HEK293T (cell line): ENCODE measurements around the gene RAPGEF1.
"Not testable (repeated sequence)": the region's sequence is repeated elsewhere in the genome, so short reads cannot be mapped to it uniquely, and the experiment has no call there.

Experiments used
- CTCF ChIA-PET: fragments of 350-600 bp; formaldehyde crosslinking; extraction: SDS; loops from one replicate; lab custom pipeline; 2021; ENCODE audit warnings: antibody characterized with exemption, inconsistent platforms; lab: Yijun Ruan, JAX
- POLR2A ChIA-PET: fragments of 350-600 bp; formaldehyde crosslinking; extraction: SDS; loops from one replicate; lab custom pipeline; 2020; ENCODE audit warnings: antibody characterized with exemption, inconsistent platforms; lab: Yijun Ruan, JAX
- DNase-seq: peaks from one replicate; pipeline ENCODE4 v3.0.0; 2012; ENCODE audit warnings: mixed read lengths; ENCODE audit errors: extremely low spot score
- BHLHE40 ChIP-seq: fragments of 450-650 bp; IDR thresholded peaks from 2 replicates; pipeline ENCODE4 v1.6.1; 2016; ENCODE audit warnings: mild to moderate bottlenecking, moderate library complexity, borderline replicate concordance
- CTBP1 ChIP-seq: fragments of 450-650 bp; IDR thresholded peaks from 2 replicates; pipeline ENCODE4 v1.6.1; 2016; ENCODE audit warnings: borderline replicate concordance
- ELF4 ChIP-seq: fragments of 450-650 bp; IDR thresholded peaks from 2 replicates; pipeline ENCODE4 v1.6.1; 2017; ENCODE audit warnings: antibody characterized with exemption
- FOXA1 ChIP-seq: fragments of 450-650 bp; IDR thresholded peaks from 2 replicates; pipeline ENCODE4 v1.6.1; 2016; ENCODE audit warnings: mild to moderate bottlenecking
- FOXK2 ChIP-seq: fragments of 450-650 bp; IDR thresholded peaks from 2 replicates; pipeline ENCODE4 v1.6.1; 2016; ENCODE audit warnings: mild to moderate bottlenecking
- FOXM1 ChIP-seq: fragments of 450-650 bp; IDR thresholded peaks from 2 replicates; pipeline ENCODE4 v1.6.1; 2017; ENCODE audit warnings: mild to moderate bottlenecking, borderline replicate concordance
- HDGF ChIP-seq: fragments of 450-650 bp; IDR thresholded peaks from 2 replicates; pipeline ENCODE4 v1.6.1; 2017; ENCODE audit warnings: antibody characterized with exemption, borderline replicate concordance
- L3MBTL2 ChIP-seq: fragments of 450-650 bp; conservative IDR thresholded peaks from 2 replicates; pipeline ENCODE4 v1.6.1; 2016; ENCODE audit warnings: mild to moderate bottlenecking
- NFRKB ChIP-seq: fragments of 450-650 bp; IDR thresholded peaks from 2 replicates; pipeline ENCODE4 v1.6.1; 2016; ENCODE audit warnings: mild to moderate bottlenecking, moderate library complexity
- PKNOX1 ChIP-seq: fragments of 450-650 bp; IDR thresholded peaks from 2 replicates; pipeline ENCODE4 v1.6.1; 2016
- SUZ12 ChIP-seq: fragments of 450-650 bp; IDR thresholded peaks from 2 replicates; pipeline ENCODE4 v1.6.1; 2016; ENCODE audit warnings: mild to moderate bottlenecking
- TARDBP ChIP-seq: fragments of 450-650 bp; IDR thresholded peaks from 2 replicates; pipeline ENCODE4 v1.6.1; 2016
- ZNF384 ChIP-seq: fragments of 450-650 bp; IDR thresholded peaks from 2 replicates; pipeline ENCODE4 v1.6.1; 2016

RAPGEF1 gene

GRCh38 chr9:131685753-131686706 is 53.8 kb downstream of the RAPGEF1 start:
- ChIA-PET POLR2A (no interaction called here), CTCF (no interaction called here)
- DNase-seq: no peak
- TF ChIP-seq NFRKB (no peak), FOXM1 (no peak), FOXA1 (no peak), TARDBP (no peak), HDGF (no peak)

- POLR2A ChIA-PET, CTCF ChIA-PET, DNase-seq: not testable (repeated sequence)
These were observed 56.8 kb downstream of the RAPGEF1 start for GRCh38 chr9:131683094-131683493.

- POLR2A ChIA-PET: no interaction called here
These were observed 57.6 kb downstream of the RAPGEF1 start for GRCh38 chr9:131682261-131682660.

GRCh38 chr9:131681826-131682225 is 58.0 kb downstream of the RAPGEF1 start:
- POLR2A ChIA-PET: interaction anchor here (1.3 kb wide), 1 partner anchor 57 kb away, joined by 3 read pairs; no protein-coding TSS in a partner anchor
- DNase-seq, CTCF ChIA-PET: not testable (repeated sequence)

More at GRCh38 chr9:131682261-131682660, 57.6 kb downstream of the RAPGEF1 start:
- TF ChIP-seq PKNOX1 (no peak), CTBP1 (no peak), BHLHE40 (no peak), SUZ12 (no peak), HDGF (no peak), TARDBP (no peak), FOXA1 (no peak), ZNF384 (no peak), L3MBTL2 (no peak), ELF4 (no peak), FOXM1 (no peak), FOXK2 (no peak)
- CTCF ChIA-PET: no interaction called here
- DNase-seq: no peak

- POLR2A ChIA-PET: interaction anchor here (1.3 kb wide), 1 partner anchor 58 kb away, joined by 3 read pairs; no protein-coding TSS in a partner anchor
- not testable (repeated sequence) for DNase-seq
- CTCF ChIA-PET: interaction anchor here (0.5 kb wide), 1 partner anchor 66 kb away, joined by 4 read pairs; no protein-coding TSS in a partner anchor
These were observed 58.8 kb downstream of the RAPGEF1 start for GRCh38 chr9:131681108-131681507.

- POLR2A ChIA-PET: interaction anchor here (0.9 to 1.4 kb wide), 4 partner anchors 17 to 38 kb away, joined by 3 read pairs; no protein-coding TSS in a partner anchor
- CTCF ChIA-PET: interaction anchor here (0.6 to 2.1 kb wide), 3 partner anchors 12 to 38 kb away, joined by 4 to 7 read pairs (median 7); no protein-coding TSS in a partner anchor
- no peak for TF ChIP-seq L3MBTL2
- TF ChIP-seq ZNF384: no peak
- no peak for TF ChIP-seq FOXA1
- TF ChIP-seq SUZ12: no peak
- no peak for TF ChIP-seq PKNOX1
- no peak for TF ChIP-seq HDGF
- TF ChIP-seq ELF4: no peak
- no peak for TF ChIP-seq BHLHE40
- no peak for DNase-seq
These were observed 60.4 kb downstream of the RAPGEF1 start for GRCh38 chr9:131679261-131680020.

- ChIA-PET CTCF (interaction anchor here (0.5 to 2.1 kb wide), 5 partner anchors 12 to 401 kb away, joined by 3 to 7 read pairs (median 4); no protein-coding TSS in a partner anchor), POLR2A (interaction anchor here (0.9 to 1.6 kb wide), 6 partner anchors 18 to 899 kb away, joined by 3 to 6 read pairs (median 3); no protein-coding TSS in a partner anchor)
- TF ChIP-seq PKNOX1 (peak; percentile 27; the same call in 1 of the 2 replicates), CTBP1 (no peak)
- peak; percentile 62 for DNase-seq
These were observed 61.3 kb downstream of the RAPGEF1 start for GRCh38 chr9:131678499-131679111.
